ENCODE results near the gene NOL11. TPM values are rescaled to one million over a fixed set of nuclear protein-coding genes. Genes with fewer than 3 reads are reported as not detected.
"Not testable (repeated sequence)": the region's sequence is repeated elsewhere in the genome, so short reads cannot be mapped to it uniquely, and the experiment has no call there.

The NOL11 gene
- total RNA-seq, 1 donor from 2014 or later, result 22.0 TPM

GRCh38 chr17:67700725-67701119 is 17.0 kb upstream of the NOL11 start:
- DNase-seq (ENCODE audit: low spot score), result no peak
- intact Hi-C loops (cut with DNase I), result no loop called here

- intact Hi-C loops (cut with DNase I); DNase-seq (ENCODE audit: low spot score): not testable (repeated sequence)
These were observed 14.9 kb upstream of the NOL11 start for GRCh38 chr17:67702861-67703260.

GRCh38 chr17:67707442-67707841 is 10.3 kb upstream of the NOL11 start:
- no peak for DNase-seq (ENCODE audit: low spot score)
- intact Hi-C loops (cut with DNase I), result no loop called here

GRCh38 chr17:67708378-67708777 is 9.4 kb upstream of the NOL11 start:
- DNase-seq (ENCODE audit: low spot score), result no peak
- intact Hi-C loops (cut with DNase I), result no loop called here

GRCh38 chr17:67711916-67712315 is 5.8 kb upstream of the NOL11 start:
- intact Hi-C loops (cut with DNase I), result no loop called here

GRCh38 chr17:67712375-67712774 is 5.4 kb upstream of the NOL11 start:
- DNase-seq (ENCODE audit: low spot score), result no peak
- intact Hi-C loops (cut with DNase I), result no loop called here

More at GRCh38 chr17:67711916-67712315, 5.8 kb upstream of the NOL11 start:
- DNase-seq (ENCODE audit: low spot score), result no peak

- intact Hi-C loops (cut with DNase I), result no loop called here
- no peak for DNase-seq (ENCODE audit: low spot score)
These were observed 4.6 kb upstream of the NOL11 start for GRCh38 chr17:67713169-67713568.

GRCh38 chr17:67716405-67716798 is 1.3 kb upstream of the NOL11 start:
- DNase-seq (ENCODE audit: low spot score), result no peak
- intact Hi-C loops (cut with DNase I), result loop anchor here (2.0 to 5.0 kb wide), 2 partner anchors 108 to 531 kb away; partner anchors contain the start of genes AMZ2 and BPTF

- no peak for DNase-seq (ENCODE audit: low spot score)
- intact Hi-C loops (cut with DNase I), result loop anchor here (2.0 to 5.0 kb wide), 2 partner anchors 108 to 530 kb away; partner anchors contain the start of genes AMZ2 and BPTF
These were observed 528 bp upstream of the NOL11 start for GRCh38 chr17:67717192-67717623.

GRCh38 chr17:67718325-67718941 is 697 bp downstream of the NOL11 start:
- intact Hi-C loops (cut with DNase I), result loop anchor here (5.0 kb wide), 1 partner anchor 529 kb away; the partner anchor contains the start of gene AMZ2
- DNase-seq (ENCODE audit: low spot score), result no peak

- intact Hi-C loops (cut with DNase I), result no loop called here
These were observed 7.6 kb downstream of the NOL11 start for GRCh38 chr17:67725373-67725791.

GRCh38 chr17:67725807-67726206 is 8.1 kb downstream of the NOL11 start:
- DNase-seq (ENCODE audit: low spot score), result no peak
- intact Hi-C loops (cut with DNase I), result no loop called here

More at GRCh38 chr17:67725373-67725791, 7.6 kb downstream of the NOL11 start:
- DNase-seq (ENCODE audit: low spot score), result no peak

- intact Hi-C loops (cut with DNase I); DNase-seq (ENCODE audit: low spot score): not testable (repeated sequence)
These were observed 9.7 kb downstream of the NOL11 start for GRCh38 chr17:67727152-67728039.

- intact Hi-C loops (cut with DNase I), result no loop called here
- DNase-seq (ENCODE audit: low spot score), result no peak
These were observed 12.2 kb downstream of the NOL11 start for GRCh38 chr17:67729903-67730302.

- intact Hi-C loops (cut with DNase I), result no loop called here
- DNase-seq (ENCODE audit: low spot score), result no peak
These were observed 13.0 kb downstream of the NOL11 start for GRCh38 chr17:67730731-67731130.

GRCh38 chr17:67733449-67733848 is 15.7 kb downstream of the NOL11 start:
- intact Hi-C loops (cut with DNase I), result no loop called here
- DNase-seq (ENCODE audit: low spot score), result no peak

GRCh38 chr17:67737145-67737544 is 19.4 kb downstream of the NOL11 start:
- intact Hi-C loops (cut with DNase I), result no loop called here
- DNase-seq (ENCODE audit: low spot score), result no peak

GRCh38 chr17:67742025-67742424 is 24.3 kb downstream of the NOL11 start:
- DNase-seq (ENCODE audit: low spot score), result no peak
- intact Hi-C loops (cut with DNase I), result no loop called here

GRCh38 chr17:67746704-67747571 is 29.2 kb downstream of the NOL11 start:
- intact Hi-C loops (cut with DNase I), result no loop called here
- no peak for DNase-seq (ENCODE audit: low spot score)
